Urinary bladder (tissue), 4 donors: Measurements from ENCODE around the gene M6PR. TPM values are rescaled to one million over a fixed set of nuclear protein-coding genes. Genes with fewer than 3 reads are reported as not detected.

Source experiments
- DNase-seq: peaks from one replicate; pipeline ENCODE4 v3.0.0-alpha.2; 2015; ENCODE audit errors: extremely low spot score
- H3K27ac ChIP-seq: one replicate; pipeline ENCODE4 v1.5.1; 2013; ENCODE audit warnings: low read depth, mild to moderate bottlenecking, moderate library complexity
- H3K36me3 ChIP-seq: one replicate; pipeline ENCODE4 v1.6.1; 2013; ENCODE audit warnings: mild to moderate bottlenecking, moderate library complexity; ENCODE audit not compliant: insufficient read depth
- H3K4me1 ChIP-seq: one replicate; pipeline ENCODE4 v1.6.1; 2013; ENCODE audit warnings: mild to moderate bottlenecking, moderate library complexity; ENCODE audit not compliant: insufficient read depth
- H3K4me3 ChIP-seq: one replicate; pipeline ENCODE4 v1.5.1; 2013; ENCODE audit warnings: low read depth, low read length
- WGBS: extraction: QIAGEN DNeasy Blood & Tissue Kit; methylation state at CpG from one replicate; pipeline ENCODE4 v1.1.7; 2013; 5-methylcytosine and 5-hydroxymethylcytosine counted together
- polyA plus RNA-seq: library from polyadenylated mRNA; stranded (reverse); fragments of 200-250 nt; gene quantifications from one replicate; pipeline ENCODE4 v1.2.3, GENCODE V29; 2013
- total RNA-seq: library from RNA; depleted of rRNA; stranded (reverse); fragments of >200 nt; gene quantifications from one replicate; pipeline ENCODE4 v1.2.3, GENCODE V29; 2014
- donor health status: healthy with polysubstance abuse.
- donor health status: healthy.

M6PR gene
- total and polyA plus RNA-seq, 2 donors = 76.9 to 93.1 TPM

DNA sequence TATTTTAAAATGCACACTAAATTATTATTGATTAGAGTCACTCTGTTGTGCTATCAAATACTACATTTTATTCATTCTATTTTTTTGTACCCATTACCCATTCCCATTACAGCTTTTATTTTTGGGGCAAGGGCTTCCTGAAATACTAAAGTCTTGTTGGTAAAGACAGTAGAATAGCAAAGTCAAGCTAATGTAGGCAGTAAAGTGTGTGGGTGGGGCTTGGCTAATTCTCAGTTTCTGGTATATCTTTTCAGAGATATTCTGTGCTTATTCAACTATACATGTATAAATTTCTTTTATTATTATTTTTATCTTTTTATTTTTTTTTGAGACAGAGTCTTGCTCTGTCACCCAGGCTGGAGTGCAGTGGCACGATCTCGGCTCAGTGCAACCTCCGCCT, 57.5 kb downstream of the M6PR start:
- Histone ChIP-seq H3K27ac (no peak overlapping the region), H3K4me3 (no peak overlapping the region), H3K36me3 (no peaks in the 10 kb centered on the region), H3K4me1 (no peaks in the 10 kb centered on the region)
- 96% methylated on average over 3 of the region's 3 CpGs for WGBS
- DNase-seq = no peak

Other genes starting within 250 kb of the M6PR start
- gene A2ML1, start 127.0 kb downstream of the M6PR start, total RNA-seq = 4.1 TPM
- gene A2ML1, start 127.0 kb downstream of the M6PR start, polyA plus RNA-seq = 0.11 TPM
- 42.3 TPM for gene PHC1, start 35.1 kb downstream of the M6PR start, total RNA-seq
- gene PHC1, start 35.1 kb downstream of the M6PR start, polyA plus RNA-seq = 39.9 TPM
- 3.8 TPM for gene KLRG1, start 39.9 kb upstream of the M6PR start, total RNA-seq
- gene KLRG1, start 39.9 kb upstream of the M6PR start, polyA plus RNA-seq = 2.5 TPM
- gene A2M, start 166.3 kb upstream of the M6PR start, total RNA-seq = 428 TPM
- 990 TPM for gene A2M, start 166.3 kb upstream of the M6PR start, polyA plus RNA-seq